Lung (tissue), 12 donors: ENCODE measurements around the gene HADHB. TPM values are rescaled to one million over a fixed set of nuclear protein-coding genes. Genes with fewer than 3 reads are reported as not detected.
"Not testable (repeated sequence)": the region's sequence is repeated elsewhere in the genome, so short reads cannot be mapped to it uniquely, and the experiment has no call there.

Experiments
- ATAC-seq: fragments of 200-7000 bp; cut with Tn5 transposase; one replicate; pipeline ENCODE4 v1.9.1; 2020; ENCODE audit warnings: moderate number of reproducible peaks; ENCODE audit not compliant: insufficient read depth, low FRiP score
- DNase-seq, 3 donors: peaks; one replicate each; pipeline ENCODE4 v3.0.0-alpha.2; 2013 to 2017
- H3K27ac ChIP-seq, 2 donors: one replicate each; pipeline ENCODE4 v1.5.1; 2013; ENCODE audit warnings: mild to moderate bottlenecking in 2 of 2, moderate library complexity in 2 of 2, control low read depth in 1 of 2, inconsistent platforms in 1 of 2, low read depth in 1 of 2, low read length in 1 of 2
- H3K27me3 ChIP-seq, 3 donors: one replicate each; pipeline ENCODE4 v1.5.1; 2013; ENCODE audit warnings: low read length in 2 of 3; ENCODE audit not compliant: control insufficient read depth in 3 of 3, insufficient read depth in 3 of 3
- H3K36me3 ChIP-seq, 4 donors: one replicate each; pipeline ENCODE4 v1.5.1; 2013; ENCODE audit warnings: low read length in 4 of 4, mild to moderate bottlenecking in 1 of 4, moderate library complexity in 1 of 4; ENCODE audit not compliant: control insufficient read depth in 4 of 4, insufficient read depth in 4 of 4
- H3K4me1 ChIP-seq, 5 donors: one replicate each; pipeline ENCODE4 v1.5.1; 2013; ENCODE audit warnings: low read length in 5 of 5, mild to moderate bottlenecking in 2 of 5, moderate library complexity in 1 of 5; ENCODE audit not compliant: control insufficient read depth in 5 of 5, insufficient read depth in 5 of 5
- H3K4me3 ChIP-seq: one replicate; pipeline ENCODE4 v1.5.1; 2013; ENCODE audit warnings: mild to moderate bottlenecking, control low read depth, moderate library complexity
- H3K9ac ChIP-seq, 2 donors: one replicate each; pipeline ENCODE4 v1.5.1; 2013; ENCODE audit warnings: low read length in 2 of 2, control low read depth in 1 of 2; ENCODE audit not compliant: insufficient read depth in 1 of 2
- H3K9me3 ChIP-seq, 4 donors: one replicate each; pipeline ENCODE4 v1.5.1; 2013; ENCODE audit warnings: low read length in 3 of 4, mild to moderate bottlenecking in 1 of 4, moderate library complexity in 1 of 4; ENCODE audit not compliant: control insufficient read depth in 4 of 4, insufficient read depth in 3 of 4
- WGBS, 2 donors: extraction: QIAGEN DNeasy Blood & Tissue Kit; methylation state at CpG; one replicate each; pipeline ENCODE4 v1.1.7; 2013; 5-methylcytosine and 5-hydroxymethylcytosine counted together
- polyA plus RNA-seq, 2 donors: library from polyadenylated mRNA; stranded (reverse); fragments of 200-250 nt; gene quantifications; one replicate each; pipeline ENCODE4 v1.2.1, GENCODE V29; 2013
- total RNA-seq, 2 donors: library from RNA; depleted of rRNA in 1 of 2; stranded (reverse); fragments of >200 nt in 1 of 2; gene quantifications; one replicate each; pipeline ENCODE4 v1.2.1, GENCODE V29; 2014 to 2021
- TF ChIP-seq, protein P1 (sequence below): IDR thresholded peaks from 2 replicates; pipeline ENCODE4 v1.5.1; 2012; ENCODE audit warnings: mild to moderate bottlenecking; ENCODE audit errors: control extremely low read depth, extremely low read depth
- donor health status: control.
- donor health status: control.
- donor health status: Bipolar disorder and iron deficiency.
- donor health status: healthy.
- donor health status: DM: yes; HTN: yes; CAD: no.

Gene HADHB
- total and polyA plus RNA-seq, 4 donors, result 63.1 to 140 (median 89.6) TPM

DNA sequence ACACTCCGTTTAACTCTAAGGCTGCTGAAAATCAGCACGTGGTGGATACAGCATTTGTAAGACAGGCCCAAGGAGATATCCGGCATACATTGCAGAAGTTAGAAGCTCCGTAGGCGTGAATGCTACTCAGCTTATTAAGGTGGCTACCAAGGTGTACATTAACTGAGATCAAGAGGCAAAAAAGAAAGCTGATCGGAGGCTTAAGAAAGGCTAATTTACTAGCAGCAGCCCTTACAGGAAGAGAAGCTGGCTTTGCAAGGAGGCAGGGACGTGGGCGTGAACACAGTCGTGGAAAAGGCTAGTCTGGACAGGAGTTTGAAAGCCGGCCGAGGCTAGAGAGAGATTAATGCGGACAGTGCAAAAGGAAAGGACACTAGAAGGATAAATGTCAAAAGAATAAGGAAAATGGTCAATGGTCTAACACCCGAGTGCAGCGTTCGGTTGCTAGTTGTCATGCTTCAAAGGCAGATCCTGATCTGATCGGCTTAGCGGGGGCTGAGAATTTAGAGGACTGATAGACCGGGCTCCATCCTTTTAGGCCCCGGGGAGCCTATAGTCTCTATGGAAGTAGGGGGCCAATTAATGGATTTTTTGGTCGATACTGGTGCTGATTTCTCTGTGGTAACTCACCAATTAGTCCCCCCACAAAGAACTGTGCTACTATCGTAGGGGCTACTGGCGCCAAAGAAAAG lies 55.6 kb downstream of the HADHB start:
- Histone ChIP-seq H3K36me3 (no peaks in the 10 kb centered on the region), H3K4me1 (peaks cover 0 to 26% (median 2%) of the 10 kb centered on the region in 5 donors), H3K27ac (peak overlapping the region in 1 of 2 donors; percentile 84), H3K27me3 (no peaks in the 10 kb centered on the region), H3K4me3 (no peak overlapping the region), H3K9me3 (no peaks in the 10 kb centered on the region), H3K9ac (peak overlapping the region in 1 of 2 donors; percentile 93)
- TF ChIP-seq, protein P1, sequence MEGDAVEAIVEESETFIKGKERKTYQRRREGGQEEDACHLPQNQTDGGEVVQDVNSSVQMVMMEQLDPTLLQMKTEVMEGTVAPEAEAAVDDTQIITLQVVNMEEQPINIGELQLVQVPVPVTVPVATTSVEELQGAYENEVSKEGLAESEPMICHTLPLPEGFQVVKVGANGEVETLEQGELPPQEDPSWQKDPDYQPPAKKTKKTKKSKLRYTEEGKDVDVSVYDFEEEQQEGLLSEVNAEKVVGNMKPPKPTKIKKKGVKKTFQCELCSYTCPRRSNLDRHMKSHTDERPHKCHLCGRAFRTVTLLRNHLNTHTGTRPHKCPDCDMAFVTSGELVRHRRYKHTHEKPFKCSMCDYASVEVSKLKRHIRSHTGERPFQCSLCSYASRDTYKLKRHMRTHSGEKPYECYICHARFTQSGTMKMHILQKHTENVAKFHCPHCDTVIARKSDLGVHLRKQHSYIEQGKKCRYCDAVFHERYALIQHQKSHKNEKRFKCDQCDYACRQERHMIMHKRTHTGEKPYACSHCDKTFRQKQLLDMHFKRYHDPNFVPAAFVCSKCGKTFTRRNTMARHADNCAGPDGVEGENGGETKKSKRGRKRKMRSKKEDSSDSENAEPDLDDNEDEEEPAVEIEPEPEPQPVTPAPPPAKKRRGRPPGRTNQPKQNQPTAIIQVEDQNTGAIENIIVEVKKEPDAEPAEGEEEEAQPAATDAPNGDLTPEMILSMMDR, result no peak
- 42 to 51% methylated on average over 22 of the region's 22 CpGs for WGBS, 2 donors
- ATAC-seq (peak; percentile 35), DNase-seq (peak in 2 of 3 donors; percentile 34 to 57)

DNA sequence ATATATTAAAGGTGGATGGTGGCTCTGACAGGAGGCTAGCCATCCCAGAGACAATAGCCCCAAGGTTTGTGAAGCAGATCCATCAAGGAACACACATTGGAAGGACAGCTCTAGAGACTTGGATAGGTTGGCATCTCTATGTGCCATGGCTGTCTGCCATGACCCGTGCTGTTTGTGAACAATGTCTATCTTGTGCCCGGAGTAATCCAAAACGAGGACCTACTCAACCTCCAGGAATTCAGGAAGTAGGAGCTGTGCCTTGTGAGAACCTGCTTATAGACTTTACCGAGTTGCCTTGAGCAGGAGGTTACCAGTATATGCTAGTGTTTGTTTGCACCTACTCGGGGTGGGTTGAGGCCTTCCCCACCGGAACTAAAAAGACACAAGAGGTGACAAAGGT lies 58.1 kb downstream of the HADHB start:
- DNase-seq (no peak), ATAC-seq (no peak)
- no peak overlapping the region for H3K9ac ChIP-seq
- H3K27me3 ChIP-seq, result no peaks in the 10 kb centered on the region
- no peaks in the 10 kb centered on the region for H3K9me3 ChIP-seq
- 72 to 85% methylated on average over 6 of the region's 6 CpGs for WGBS, 2 donors
- TF ChIP-seq, protein P1, result no peak
- no peaks in the 10 kb centered on the region for H3K36me3 ChIP-seq
- no peak overlapping the region for H3K27ac ChIP-seq
- no peak overlapping the region for H3K4me3 ChIP-seq
- peaks cover 0 to 26% (median 2%) of the 10 kb centered on the region in 5 donors for H3K4me1 ChIP-seq

DNA sequence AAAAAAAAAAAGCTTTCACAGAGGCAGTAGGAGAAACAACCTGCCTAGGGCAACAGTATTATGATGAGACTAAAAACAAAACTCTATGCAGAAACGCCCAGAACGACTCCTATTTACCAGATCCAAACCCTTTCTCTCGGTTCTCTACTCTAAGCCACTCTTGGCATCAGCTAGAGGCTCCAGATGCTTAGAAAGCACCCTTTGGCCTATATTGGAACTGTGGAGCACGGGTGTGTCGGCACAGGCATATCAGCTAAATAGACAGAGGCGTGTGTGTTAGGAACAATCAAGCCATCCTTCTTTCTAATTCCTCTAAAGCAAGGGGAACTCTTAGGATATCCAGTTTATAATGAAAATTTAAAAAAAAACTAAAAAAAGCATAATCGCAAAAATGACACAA lies 60.4 kb downstream of the HADHB start:
- not testable (repeated sequence) for H3K27ac ChIP-seq, H3K9me3 ChIP-seq, H3K9ac ChIP-seq, DNase-seq, H3K36me3 ChIP-seq, H3K4me3 ChIP-seq, ATAC-seq, H3K27me3 ChIP-seq
- WGBS, 2 donors, result 87 to 91% methylated on average over 7 of the region's 7 CpGs
- peaks cover 0 to 14% (median 0%) of the 10 kb centered on the region in 5 donors for H3K4me1 ChIP-seq

DNA sequence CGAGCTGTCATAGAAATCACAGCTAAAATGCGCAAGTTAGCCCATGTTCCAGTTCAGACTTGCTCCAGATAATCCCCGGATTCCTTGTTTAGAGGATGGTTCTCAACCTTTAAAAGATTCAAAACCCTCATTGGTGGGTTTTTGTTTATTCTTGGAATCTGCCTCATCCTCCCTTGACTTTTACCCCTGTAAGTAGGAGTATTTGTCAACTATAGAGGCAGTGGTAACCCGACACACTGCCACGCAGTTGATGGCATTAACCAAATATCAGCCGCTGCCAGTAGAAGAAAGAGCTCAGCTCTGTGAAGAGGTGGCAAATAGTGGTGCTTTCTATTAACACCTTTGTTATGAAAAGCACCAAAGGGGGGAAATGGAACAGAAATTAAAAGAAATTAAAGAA lies 60.8 kb downstream of the HADHB start:
- WGBS, 2 donors, result 88% methylated on average over 6 of the region's 6 CpGs
- peaks cover 0 to 10% (median 0%) of the 10 kb centered on the region in 5 donors for H3K4me1 ChIP-seq
- no peak overlapping the region for H3K9ac ChIP-seq
- no peaks in the 10 kb centered on the region for H3K9me3 ChIP-seq
- TF ChIP-seq, protein P1, result no peak
- DNase-seq (no peak), ATAC-seq (no peak)
- no peak overlapping the region for H3K4me3 ChIP-seq
- H3K36me3 ChIP-seq, result no peaks in the 10 kb centered on the region
- no peak overlapping the region for H3K27ac ChIP-seq
- no peaks in the 10 kb centered on the region for H3K27me3 ChIP-seq
